HG03159 (cell line): ENCODE data around the gene SCN4B.

Experiments
- ATAC-seq: cut with Tn5 transposase; IDR thresholded peaks from one replicate; pipeline ENCODE4 v1.9.1; 2021; ENCODE audit warnings: mild to moderate bottlenecking, moderate library complexity; ENCODE audit not compliant: unreplicated experiment

The SCN4B gene

GRCh38 chr11:118175031-118175992 lies 22.7 kb upstream of the SCN4B start:
- no peak for ATAC-seq

DNA sequence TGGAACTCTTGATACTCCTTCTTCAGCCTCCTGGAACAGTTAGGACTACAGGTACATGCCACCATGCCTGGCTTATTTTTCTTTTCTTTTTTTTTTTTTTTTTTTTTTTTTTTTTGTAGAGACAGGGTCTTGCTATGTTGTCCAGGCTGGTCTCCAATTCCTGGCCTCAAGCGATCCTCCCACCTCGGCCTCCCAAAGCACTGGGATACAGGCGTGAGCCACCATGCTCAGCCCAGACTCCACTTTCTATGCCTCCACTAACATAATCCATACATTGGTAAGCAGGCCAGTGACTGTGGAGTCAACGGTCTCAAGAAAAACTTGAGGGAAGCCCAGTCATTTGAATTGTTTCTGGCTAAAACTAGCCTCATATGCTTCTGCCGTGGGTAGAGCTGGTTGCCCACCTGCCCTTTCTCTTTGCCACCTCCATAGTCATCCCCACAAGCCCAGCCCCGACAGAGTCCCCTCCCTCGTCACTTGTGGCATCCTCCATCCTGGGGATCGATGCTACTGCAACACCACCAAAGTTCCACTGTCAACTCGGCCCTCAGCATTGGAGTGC lies 21.5 kb upstream of the SCN4B start:
- ATAC-seq = no peak

DNA sequence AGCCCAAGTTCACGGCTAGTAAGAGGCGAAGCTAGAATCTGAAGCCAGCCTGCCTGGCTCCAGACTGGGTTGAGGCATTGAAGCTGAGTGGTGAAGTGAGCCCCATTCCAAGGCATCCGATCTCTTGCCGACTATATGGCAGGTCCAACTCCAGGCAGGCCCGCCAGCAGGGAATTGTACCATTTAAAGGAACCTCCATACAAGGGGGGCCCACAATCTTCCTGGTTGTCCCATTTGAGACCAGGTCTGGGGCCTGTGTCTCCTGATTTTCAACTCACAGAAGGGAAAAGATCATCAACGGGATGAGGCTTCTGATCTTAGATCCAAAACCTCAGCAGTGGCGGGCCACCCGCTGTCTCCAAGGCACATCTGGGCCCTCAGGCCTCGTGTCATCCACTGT lies 19.7 kb upstream of the SCN4B start:
- ATAC-seq = no peak

GRCh38 chr11:118171269-118172062 lies 18.8 kb upstream of the SCN4B start:
- no peak for ATAC-seq

GRCh38 chr11:118170882-118171268 lies 18.3 kb upstream of the SCN4B start:
- no peak for ATAC-seq

DNA sequence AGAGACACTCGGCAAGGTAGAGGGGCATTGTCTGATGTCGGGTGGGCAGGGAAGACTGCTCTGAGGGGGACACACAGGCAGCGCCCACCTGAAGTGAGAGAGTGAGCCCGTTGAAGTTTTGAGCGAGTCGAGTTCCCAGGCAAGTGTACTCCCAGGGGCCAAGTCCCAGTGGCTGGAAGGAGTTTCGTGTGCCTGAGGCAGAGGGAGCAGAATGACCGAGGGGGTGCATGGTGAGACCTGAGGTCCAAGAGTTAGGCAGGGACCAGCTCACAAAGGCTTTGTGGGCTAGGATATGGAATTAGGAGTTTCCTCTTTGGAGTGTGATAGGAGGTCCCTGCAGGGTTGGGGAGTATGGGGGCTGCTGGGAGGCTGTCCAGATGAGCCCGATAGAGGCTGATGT lies 17.6 kb upstream of the SCN4B start:
- ATAC-seq = no peak

DNA sequence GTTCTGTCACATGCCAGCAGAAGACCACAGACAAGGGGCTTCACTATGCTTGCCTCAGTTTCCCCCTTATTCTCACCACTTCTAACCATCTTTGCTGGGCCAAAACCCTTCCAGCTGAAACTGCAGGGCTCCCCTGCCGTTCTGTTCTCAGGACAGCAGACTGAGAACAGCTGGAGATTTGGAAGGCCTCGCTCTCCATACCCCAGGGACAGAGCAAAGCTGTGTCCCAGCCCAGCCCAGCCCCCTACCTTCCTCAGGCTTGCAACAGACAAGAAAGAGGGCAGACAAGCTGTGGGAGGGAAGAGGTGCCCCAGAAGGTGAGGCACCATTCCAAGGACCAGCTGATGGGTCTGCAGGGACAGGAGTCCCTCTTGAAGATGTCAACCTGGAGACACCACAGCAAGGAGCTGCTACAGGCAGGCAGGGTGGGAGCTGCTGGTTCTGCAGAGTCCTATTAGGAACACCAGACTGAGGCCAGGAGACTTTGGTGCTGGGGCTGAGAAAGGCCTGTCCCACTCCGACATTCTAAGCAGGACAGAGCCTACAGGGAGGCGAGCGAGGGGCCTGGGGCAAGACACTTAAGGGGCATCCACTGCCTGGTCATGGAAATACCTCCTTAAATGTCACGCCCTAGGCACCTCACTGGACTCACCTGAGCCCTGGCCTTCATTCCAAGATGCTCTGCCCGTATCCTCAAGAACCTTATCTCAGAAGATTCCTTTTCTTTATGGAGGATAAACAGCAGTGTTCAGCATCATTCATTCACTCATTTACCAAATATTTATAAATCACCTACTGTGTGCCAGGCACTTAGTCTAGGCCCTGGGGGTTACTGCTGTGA lies 16.9 kb upstream of the SCN4B start:
- no peak for ATAC-seq

DNA sequence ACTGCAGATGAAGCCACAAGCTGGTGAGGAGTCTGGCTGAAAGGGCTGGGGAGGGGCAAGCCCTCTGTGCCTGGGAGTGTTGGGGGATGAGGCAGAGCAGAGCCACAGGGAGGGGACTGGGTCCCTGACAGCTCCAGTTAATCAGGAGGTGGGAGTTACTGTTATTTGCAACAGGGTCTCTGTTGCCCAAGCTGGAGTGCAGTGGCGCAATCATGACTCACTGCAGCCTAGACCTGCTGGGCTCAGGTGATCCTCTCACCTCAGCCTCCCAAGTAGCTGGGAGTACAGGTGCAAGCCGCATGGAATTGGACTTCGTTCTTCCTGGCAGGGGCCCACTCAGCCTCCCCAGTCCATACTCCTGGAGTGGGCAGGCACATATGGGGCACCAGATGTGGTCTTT lies 16.1 kb upstream of the SCN4B start:
- ATAC-seq = no peak

DNA sequence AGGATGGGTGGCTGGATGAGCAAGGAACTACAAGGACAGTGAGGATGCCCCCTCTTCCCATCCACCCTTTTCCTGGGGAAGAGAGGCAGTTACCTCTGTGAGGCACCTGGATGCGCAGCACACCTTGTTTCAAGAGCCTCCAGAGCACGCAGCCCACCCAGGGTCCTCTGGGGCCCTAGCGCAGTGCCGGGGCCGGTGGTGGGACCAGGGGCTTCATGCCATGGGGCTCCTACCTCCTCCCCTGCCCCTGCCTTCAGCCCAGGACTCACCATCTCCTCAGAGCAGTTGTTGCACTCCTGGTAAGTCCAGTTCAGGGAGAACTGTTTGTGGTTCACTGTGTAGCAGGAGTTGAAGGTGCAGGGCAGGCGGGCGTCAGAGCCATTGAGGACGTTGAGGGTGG lies 15.7 kb upstream of the SCN4B start:
- ATAC-seq = no peak

DNA sequence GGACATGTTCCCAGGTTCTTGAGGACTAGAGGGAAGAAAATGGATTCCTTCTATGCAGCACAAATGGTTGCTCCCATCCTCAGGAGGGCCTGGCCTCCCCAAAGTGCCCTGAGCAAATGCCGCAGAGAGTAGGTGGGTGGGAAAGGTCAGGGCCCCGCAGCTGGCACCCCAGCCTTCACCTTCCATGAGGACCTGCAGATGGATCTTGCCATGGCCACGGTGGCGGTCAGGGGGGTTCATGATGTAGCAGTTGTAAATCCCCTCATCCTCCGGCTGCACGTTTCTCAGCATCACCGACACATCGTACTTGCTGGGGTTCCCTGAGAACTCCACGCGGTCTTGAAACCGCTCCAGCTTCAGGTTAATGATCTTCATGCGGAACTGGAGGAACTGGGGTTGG lies 15.3 kb upstream of the SCN4B start:
- ATAC-seq = no peak

DNA sequence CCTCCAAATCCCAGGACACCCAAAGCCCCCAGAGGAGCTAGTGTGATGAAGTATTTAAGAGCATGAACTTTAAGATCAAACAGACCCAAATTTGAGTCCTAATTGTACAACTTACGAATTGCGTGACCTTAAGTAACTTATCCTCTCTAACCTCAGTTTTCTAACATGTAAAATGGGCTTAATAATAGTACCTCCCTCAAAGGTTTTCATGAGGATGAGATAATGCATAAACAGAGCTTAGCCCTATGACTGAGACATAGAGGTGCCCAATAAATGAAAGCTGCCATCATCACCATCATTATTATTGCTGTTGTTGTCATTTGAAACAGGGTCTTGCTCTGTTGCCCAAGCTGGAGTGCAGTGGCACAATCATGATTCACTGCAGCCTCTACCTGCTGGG lies 14.6 kb upstream of the SCN4B start:
- ATAC-seq = no peak

GRCh38 chr11:118166641-118167040 lies 14.0 kb upstream of the SCN4B start:
- ATAC-seq = no peak

DNA sequence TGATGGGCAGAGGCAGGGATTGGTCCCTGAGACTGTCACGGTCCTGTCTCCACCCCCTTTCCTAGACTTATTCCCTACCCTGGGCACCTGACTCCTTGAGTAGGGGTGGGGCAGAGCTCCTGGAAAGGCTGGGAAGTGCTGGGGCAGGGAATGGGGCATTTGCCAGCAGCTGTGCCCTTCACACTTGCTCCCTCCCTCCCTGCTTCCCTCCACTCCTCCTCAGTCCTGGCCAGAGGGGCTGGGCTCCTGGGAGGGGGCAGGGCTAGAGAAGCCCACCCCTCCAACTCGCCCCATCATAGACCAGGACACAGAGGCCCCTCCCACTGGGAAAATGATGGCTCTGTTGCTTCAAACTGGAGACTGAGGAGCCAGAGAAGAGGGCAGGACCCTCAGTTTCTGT lies 12.3 kb upstream of the SCN4B start:
- no peak for ATAC-seq

- ATAC-seq = no peak
Measured at GRCh38 chr11:118163494-118163893, 10.9 kb upstream of the SCN4B start.

DNA sequence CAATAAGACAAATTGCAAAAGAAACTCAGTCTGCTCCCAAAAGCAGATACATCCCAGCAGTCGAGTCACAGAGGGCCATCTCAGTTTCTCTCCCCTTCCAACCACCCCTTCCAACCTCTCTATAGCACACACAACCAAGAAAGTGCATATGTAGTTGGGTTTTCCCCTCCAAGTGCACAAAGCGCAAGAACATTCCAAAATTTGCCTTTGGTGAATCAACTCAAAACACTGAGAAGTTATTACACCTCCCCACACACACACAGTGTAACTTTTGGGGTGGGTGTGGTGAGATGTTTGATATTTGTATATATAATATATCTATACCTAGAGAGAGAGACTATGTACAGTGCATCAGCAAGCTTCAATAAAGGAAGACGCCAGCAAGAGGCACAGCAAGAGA lies 10.2 kb upstream of the SCN4B start:
- ATAC-seq = no peak

- ATAC-seq = no peak
Measured at GRCh38 chr11:118161786-118162185, 9.2 kb upstream of the SCN4B start.

- ATAC-seq = no peak
Measured at GRCh38 chr11:118157186-118157895, 4.7 kb upstream of the SCN4B start.

DNA sequence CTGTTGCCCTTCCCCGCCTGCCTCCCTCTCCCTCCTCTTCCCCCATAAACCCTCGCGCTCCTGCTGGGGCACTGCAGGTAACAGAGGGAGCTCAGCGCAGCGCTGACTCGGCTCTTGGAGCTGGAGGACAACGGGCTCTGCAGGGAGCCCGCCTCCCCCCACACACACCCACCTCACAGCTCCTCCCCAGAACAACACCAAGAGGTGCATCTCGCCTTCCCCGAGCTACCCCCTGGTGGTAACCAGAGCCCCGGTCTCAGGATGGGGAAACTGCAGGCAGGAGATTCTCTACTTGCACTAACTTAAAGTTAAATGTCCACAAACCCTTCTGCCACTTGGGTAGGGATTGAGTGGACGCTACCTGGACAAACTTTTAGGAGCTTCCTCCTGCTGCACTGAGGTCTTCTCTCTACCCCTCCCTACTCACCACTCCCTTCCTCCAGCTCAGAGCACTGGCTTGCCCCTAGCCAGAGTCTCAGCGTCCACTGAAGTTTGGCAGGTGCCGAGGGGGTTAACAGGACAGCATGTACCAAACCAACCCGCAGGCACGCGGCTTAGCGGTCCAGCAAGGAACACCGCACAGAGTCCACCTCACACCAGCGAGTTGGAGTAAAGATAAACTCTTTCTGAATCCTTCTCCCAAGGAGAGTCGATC lies 4.0 kb upstream of the SCN4B start:
- no peak for ATAC-seq

GRCh38 chr11:118155776-118156530 lies 3.3 kb upstream of the SCN4B start:
- ATAC-seq = no peak
